Esophagus muscularis mucosa (tissue), 4 donors: ENCODE data around the gene TUBB2B.

Experiments
- CTCF ChIP-seq, 3 experiments: fragments of 200-600 bp in 2 of 3; fragments of 450-650 bp in 1 of 3; sonication (generic) in 2 of 3; IDR thresholded peaks; one replicate each; pipeline ENCODE4 v1.5.1; 2017 to 2019; ENCODE audit warnings: antibody characterized with exemption in 3 of 3, mild to moderate bottlenecking in 2 of 3, moderate library complexity in 1 of 3
- EP300 ChIP-seq: sonication (generic); formaldehyde crosslinking; IDR thresholded peaks from one replicate; pipeline ENCODE4 v1.6.1; 2017; ENCODE audit warnings: antibody characterized with exemption
- POLR2A ChIP-seq: fragments of 450-650 bp; IDR thresholded peaks from one replicate; pipeline ENCODE4 v1.6.1; 2017; ENCODE audit warnings: antibody characterized with exemption, moderate library complexity, mild to moderate bottlenecking, low read depth
- POLR2AphosphoS5 ChIP-seq, 2 donors: sonication (generic); formaldehyde crosslinking; IDR thresholded peaks; one replicate each; pipeline ENCODE4 v1.6.1; 2017; ENCODE audit warnings: antibody characterized with exemption in 2 of 2

GRCh38 chr6:3217286-3217685, 10.2 kb downstream of the TUBB2B start:
- no peak for TF ChIP-seq CTCF (IDR thresholded peaks at IDR 0.05)
- TF ChIP-seq POLR2A, result no peak
- TF ChIP-seq EP300, result no peak
- TF ChIP-seq POLR2AphosphoS5 (IDR thresholded peaks at IDR 0.05), result no peak
